Measurements from ENCODE around the gene RCBTB1.
A peak's percentile ranks its signal among the peaks of the same experiment; 100 is the strongest.
"Not testable (repeated sequence)": the region's sequence is repeated elsewhere in the genome, so short reads cannot be mapped to it uniquely, and the experiment has no call there.

Gene RCBTB1

DNA sequence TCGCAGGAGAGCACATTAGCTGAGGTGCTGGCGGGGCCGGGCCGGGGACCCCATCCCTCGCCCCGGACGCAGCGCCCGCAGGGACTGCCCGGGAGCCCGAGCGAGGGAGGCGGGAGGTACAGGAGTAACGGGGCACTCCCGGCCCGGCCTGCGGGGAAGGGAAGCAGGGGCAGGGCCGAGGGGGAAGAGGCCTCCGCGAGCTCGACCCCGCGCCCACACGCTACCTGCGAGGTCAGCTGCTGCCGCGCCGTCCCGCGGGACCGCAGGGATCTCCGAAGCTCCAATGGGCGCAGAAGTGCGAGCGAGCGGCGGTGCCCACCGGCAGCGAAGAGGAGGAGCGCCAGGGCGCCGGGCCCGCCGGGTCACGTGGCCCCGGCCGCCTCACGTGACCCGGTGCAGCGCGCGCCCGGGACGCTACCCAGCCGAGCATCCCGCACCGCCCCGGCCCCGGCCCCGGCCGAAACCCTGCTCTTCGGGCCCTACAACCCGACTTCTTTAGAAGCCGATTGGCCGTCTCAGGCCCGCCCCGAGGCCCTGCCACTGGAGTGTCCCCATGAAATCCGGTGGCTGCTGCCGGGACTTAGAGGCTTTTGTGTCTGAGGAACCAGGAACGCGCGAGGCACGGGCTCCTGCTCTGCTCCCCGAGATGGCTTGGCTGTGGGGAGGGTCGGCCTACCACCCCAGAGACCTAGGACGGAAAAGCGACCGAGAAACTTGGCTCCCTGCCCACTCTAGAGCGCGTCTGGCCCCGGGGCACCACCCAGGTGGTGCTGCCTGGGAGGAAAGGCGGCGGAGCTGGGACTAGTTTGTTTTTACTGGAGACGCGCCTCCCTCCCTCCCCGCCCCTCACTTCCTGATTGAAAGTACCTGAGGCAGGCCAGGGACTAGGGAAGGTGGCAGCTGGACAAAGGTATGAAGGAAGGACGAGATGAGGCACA lies at the start of gene RCBTB1:
Gene RCBTB1, minus strand, starts transcription at position 339 of the 938 bp plus-strand sequence. CDS start 18,279 bp downstream, outside the sequence.
- DNase-seq (ENCODE audit: low spot score) = peak; percentile 98

DNA sequence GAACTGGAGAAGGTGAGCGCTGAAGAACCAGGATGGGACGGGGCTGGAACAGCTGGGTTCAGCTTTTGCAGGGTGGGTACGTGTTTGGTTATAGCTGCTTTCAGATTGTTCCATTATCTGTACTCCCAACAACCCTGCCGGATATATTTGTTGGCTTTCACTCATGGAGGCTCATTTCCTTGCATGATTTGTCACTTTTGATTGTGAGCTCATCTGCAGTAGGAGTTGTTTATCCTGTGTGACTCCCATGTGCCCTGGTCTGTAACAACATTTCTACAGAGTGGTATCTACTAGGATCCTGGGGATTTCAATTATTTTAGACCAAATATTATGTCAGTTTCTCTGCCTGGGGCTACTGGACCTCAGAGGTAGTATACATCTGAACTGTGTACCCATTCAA lies 48.4 kb upstream of the RCBTB1 start:
- no peak for DNase-seq (ENCODE audit: low spot score)

DNA sequence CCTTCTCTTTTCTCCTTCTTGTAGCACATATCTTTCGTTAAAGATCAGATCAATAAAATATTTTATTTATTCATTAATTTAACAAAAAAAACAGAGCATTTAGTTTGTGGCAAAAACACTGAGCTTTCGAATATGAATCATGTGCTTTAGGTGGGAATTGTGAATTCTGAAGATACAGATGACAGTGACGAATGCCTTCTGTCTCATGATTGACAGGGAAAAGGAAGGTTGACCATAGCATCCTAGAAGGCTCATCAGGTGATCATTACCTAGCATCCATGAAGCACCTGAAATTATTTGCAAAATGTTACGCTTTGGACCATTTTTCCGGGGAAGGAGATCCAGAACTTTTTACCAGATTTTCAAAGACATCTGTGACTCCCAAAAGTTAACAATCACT lies 46.8 kb upstream of the RCBTB1 start:
- DNase-seq (ENCODE audit: low spot score) = no peak

DNA sequence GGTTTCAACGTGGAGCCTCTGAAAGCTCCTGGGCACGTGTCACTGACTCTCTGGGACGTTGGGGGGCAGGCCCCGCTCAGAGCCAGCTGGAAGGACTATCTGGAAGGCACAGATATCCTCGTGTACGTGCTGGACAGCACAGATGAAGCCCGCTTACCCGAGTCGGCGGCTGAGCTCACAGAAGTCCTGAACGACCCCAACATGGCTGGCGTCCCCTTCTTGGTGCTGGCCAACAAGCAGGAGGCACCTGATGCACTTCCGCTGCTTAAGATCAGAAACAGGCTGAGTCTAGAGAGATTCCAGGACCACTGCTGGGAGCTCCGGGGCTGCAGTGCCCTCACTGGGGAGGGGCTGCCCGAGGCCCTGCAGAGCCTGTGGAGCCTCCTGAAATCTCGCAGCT lies 45.2 kb upstream of the RCBTB1 start:
- no peak for DNase-seq (ENCODE audit: low spot score)

DNA sequence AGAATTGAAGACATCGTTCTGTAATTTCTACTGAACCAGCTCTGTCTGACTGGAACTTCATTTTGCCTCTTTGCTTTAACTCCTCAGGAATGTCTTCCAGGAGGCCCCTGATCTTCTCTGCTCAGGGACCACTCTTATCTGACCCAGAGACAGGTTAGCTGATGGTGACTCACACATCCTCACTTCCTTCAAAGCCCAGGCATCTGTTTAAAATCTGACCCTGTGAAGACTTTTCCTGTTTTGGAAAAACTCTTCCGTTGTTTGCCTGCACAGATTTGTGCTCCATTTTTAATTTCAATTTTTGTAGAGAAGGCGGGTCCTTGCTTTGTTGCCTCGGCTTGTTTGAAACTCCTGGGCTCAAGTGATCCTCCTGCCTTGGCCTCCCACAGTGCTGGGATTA lies 44.6 kb upstream of the RCBTB1 start:
- no peak for DNase-seq (ENCODE audit: low spot score)

DNA sequence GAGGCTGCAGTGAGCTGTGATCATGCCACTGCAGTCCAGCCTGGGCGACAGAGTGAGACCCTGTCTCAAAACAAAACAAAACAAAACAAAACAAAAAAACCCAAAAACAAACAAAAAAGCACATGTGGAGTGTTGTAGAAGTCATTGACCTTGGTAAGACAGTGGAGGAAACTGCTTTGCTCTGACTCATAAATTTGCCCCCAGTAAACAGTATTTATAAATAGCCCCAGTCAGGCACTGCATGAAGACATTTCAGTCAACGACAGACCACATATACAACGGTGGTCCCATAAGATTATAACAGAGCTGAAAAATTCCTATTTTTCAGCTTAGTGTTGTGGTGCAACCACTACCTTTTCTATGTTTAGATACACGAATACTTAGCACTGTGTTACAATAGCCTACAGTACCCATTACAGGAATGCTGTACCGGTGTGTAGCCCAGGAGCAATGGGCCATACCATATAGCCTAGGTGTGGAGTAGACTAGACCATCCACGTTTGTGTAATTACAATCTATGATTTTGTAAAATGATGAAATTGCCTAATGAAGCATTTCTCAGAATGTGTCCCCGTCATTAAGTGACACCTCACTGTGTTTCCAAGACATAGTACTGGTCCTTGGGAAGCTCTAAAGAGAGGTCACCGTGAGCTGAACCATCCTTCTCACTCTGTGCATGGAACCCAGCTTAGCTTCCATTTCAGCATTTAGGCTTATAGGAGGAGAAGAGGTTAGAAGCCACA lies 44.0 kb upstream of the RCBTB1 start:
- no peak for DNase-seq (ENCODE audit: low spot score)

DNA sequence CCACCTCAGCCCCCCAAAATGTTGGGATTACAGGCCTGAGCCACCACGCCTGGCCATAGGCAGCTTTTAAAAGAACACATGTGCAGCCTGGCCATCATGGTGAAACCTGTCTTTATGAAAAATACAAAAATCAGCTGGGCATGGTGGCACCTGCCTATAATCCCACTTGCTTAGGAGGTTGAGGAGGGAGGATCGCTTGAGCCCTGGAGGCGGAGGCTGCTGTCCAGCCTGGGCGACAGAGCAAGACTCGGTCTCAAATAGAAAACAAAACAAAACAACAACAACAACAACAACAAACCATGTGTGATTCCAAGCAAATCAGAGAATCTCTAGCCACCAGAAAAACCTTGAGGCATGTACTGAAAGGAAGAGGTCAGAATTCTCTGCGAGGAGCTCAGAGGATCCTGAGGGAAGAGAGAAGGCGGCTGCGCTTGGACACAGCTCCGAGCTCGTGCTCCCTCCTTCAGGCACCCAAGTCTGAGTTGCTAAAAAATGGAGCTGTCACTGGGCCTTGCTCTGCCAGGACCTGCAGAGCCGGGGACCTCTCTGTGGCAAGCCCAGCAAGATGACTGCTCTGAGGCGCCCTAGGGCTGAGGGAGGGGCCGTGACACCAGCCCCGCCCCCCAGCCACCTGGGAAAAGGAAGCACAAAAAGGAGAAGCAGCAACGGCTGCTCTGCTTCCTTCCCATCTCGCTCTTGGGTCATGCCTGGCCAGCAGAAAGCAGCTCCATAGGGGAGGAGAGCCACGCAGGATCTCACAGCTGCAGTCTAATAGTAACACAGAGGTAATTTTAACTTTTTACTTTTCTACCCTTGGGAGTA lies 42.7 kb upstream of the RCBTB1 start, which contains the start of gene ARL11:
Gene ARL11, plus strand, starts transcription at position 677 of the 822 bp plus-strand sequence. CDS start 1,941 bp downstream, outside the sequence.
- DNase-seq (ENCODE audit: low spot score) = no peak

DNA sequence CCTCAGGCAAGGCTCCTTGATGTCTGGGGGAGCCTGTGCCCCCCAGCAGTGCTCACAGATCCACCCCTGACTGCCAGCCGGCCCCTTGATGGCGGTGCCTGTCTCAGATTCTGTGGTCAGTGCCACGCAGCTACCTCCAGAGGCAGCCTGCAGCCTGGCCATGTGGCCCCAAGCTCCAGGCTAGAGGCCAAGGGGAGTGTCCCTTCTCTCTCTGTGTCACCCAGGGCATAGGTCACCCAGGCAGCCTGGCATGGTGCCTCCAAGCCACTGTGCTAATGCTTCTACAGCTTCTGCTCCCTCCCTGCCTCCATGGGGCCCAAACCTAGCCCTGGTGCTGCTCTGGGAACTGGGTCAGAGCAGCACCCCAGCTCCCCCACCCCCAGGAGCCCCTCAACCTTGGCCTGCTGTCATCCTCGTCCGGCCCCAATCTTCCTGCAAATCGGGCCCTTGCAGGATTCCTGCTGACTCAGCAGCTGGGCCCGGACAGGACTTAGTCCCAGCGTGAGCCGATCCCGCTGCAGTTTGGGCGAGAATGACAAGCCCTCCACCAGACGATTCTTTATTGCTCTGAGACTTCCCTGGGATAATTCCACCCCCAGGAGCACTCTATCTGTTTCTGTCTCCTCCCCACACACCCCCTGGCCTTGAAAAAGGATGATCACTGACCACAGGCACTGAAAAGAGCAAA lies 40.2 kb upstream of the RCBTB1 start:
- no peak for DNase-seq (ENCODE audit: low spot score)

DNA sequence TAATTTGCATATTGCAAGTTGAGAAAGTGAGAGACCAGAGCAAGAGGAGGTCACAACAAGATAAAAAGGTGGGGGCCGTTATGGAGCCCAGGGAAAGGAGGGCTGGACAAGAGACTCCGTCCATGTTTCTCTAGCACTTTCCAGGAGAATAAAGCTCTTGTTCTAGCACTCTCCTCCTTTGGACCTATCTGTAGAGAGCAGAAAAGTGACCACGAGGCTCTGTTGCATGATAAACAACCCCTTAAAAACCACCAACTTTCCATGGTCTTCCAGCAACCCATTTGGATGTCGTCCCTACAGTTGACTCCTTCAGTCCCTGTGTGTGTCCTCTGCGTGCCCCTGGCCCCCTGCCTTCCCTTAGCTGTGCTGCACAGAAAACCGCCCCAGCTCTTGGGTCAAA lies 38.9 kb upstream of the RCBTB1 start:
- no peak for DNase-seq (ENCODE audit: low spot score)

DNA sequence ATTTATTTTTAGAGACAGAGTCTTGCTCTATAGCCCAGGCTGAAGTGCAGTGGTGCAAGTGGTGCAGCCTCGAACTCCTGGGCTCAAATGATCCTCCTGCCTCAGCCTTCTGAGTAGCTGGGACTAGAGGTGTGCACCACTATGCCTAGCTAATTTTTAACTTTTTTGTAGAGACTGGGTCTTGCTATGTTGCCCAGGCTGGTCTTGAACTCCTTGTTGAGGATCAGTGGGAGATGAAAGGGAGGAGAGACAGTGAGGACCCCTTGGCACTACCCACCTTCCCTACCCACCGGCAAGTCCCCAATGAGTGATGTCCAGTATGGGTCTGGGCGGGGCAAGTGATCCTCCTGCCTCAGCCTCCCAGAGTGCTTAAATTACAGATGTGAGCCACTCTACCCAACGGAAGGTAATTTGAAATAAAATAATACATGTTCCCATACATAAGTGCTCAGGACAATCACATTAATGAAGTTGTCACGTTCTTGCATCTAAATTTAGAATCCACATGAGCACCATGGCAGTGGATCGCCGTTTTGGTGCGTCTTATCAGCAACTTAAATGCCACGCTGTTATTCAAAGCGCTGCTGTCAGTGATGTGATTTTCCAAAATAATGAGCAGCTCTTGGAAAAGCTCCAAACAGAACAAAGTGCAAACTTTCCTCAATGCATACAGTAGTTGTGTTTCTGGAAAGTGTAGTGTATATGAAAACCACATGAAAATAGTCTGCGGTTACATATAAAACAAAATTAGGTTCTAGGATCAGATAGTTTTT lies 37.0 kb upstream of the RCBTB1 start:
- no peak for DNase-seq (ENCODE audit: low spot score)

DNA sequence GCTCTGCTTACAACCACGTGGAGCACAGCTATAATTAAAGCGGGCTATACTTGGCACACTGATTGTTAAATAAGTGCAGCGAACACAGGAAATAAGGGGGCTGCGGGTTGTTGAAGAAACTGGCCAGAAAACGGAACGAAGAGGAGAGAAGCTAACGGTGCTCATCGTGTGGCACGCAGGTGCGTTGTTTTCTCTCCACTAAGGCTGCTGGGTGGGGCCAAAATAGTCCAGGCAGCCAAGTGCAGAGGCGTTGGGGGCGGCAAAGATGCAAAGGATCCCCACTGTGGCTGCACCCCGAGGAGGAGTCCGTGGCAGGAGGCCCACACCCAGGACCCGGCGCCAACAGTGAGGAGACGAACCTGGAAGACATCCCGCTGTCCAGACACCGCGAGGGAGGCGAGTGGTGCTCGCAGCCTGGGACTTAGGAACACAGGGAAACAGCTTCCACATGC lies 34.8 kb upstream of the RCBTB1 start:
- no peak for DNase-seq (ENCODE audit: low spot score)

DNA sequence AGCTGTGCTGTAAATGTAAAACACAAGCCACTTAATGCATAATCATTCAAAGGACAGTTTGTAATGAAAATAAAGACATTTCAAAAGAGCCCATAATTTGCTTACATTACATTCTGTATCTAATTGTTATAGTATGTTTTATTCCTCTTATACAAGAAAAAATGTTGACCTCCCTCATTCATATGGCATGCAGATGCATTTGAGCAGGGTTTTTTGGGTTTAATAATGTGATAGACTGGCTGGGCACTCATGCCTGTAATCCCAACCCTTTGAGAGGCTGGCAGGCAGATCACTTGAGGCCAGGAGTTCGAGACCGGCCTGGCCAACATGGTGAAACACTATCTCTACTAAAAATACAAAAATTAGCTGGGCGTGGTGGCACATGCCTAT lies 31.3 kb upstream of the RCBTB1 start:
- DNase-seq (ENCODE audit: low spot score) = no peak

DNA sequence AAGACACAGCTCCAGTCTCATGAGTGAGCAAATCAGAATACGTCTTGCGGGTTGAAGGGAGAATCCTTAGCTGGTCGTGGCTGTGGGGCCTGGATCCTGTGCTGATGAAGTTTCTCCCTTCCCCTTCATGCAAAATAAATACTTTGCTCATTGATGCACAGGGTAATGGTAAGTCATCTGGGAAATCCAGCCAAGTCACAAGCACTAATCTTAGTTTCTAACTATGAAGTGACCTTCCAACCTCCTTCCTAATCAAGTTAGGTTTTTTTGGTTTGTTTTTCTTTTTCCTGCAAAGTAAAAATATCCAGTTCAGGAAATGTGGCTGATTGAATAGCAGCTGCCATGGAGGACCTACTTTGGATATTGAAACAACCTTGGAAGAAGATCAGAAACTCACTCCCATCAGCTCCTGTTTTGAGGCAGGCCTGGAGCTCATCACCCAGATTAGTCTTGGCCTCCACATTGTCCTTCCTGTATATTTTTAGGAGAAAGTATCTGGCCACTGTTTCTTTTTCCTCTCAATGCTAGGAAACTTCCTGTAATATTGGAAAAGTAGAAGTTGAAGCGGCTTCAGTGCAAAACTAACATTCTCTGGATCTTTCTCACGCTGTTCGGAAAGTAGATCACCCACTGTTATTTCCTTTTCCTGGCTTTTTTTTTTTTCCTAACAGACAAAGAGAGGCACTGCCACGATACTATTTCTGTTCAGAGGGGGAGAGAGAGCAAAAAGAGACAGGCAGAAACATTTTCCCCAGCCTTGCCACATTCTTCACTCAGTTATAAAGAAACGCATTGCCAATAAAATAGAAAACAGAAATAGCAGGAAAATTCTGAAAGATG lies 30.7 kb upstream of the RCBTB1 start:
- no peak for DNase-seq (ENCODE audit: low spot score)

DNA sequence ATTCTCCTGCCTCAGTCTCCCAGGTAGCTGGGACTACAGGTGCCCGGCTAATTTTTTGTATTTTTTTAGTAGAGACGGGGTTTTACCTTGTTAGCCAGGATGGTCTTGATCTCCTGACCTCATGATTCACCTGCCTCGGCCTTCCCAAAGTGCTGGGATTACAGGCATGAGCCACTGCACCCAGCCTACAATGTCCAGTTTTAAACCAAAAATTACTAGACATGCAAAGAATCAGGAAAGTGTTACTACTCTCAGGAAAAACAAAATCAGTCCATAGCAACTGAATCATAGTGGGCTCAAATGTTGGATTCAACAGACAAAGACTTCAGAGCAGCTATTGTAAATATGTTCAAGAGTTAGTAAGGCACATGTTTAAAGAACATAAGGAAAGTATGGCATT lies 26.7 kb upstream of the RCBTB1 start:
- not testable (repeated sequence) for DNase-seq (ENCODE audit: low spot score)

DNA sequence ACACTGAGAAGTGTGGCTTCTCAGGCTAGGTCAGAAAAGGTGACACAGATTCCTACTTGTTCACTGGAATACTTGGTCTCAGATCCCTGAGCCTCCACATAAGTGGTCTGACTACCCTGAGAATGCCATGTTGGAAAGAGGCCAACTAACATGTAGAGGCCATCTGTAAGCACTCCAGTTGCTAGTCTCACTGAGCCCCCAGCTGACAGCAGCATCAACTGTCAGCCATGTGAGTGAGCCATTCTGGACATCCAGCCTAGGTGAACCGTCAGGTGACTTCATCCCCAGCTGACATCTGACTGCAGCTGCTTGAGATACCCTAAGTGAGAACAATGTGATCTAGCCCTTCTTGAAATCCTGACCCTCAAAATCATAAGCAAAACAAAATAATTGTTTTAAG lies 24.8 kb upstream of the RCBTB1 start:
- no peak for DNase-seq (ENCODE audit: low spot score)

DNA sequence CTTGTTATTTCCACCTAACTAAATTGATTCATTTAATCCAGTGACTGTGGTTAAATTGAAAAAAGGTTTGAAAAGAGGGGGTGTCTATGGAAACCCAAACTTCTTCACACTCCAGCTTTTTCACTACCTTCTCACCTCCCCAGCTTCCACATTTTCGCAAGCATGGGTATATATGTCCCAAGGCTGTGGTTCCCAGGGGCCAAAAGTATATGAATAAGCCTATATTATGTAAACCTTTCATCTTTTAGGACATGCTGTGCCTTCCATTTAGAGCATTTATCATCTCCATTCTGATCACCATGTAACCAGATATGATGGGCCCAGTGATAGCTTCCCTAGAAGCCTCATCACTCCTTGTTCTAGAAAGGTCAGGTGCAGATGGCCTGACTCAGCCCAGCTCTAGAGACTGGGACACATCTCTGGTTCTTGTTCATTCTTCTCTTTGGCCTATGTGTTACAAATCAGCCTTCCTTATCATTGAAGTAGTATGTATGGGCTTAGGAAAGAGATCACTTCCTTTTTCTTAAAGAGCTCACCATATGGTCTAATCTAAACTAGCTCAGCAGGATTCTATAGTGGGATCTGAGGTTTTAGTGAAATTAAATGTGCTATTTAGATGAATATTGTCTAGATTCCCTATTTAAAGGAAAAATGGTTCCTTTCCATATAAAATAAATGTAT lies 23.4 kb upstream of the RCBTB1 start:
- DNase-seq (ENCODE audit: low spot score) = no peak

DNA sequence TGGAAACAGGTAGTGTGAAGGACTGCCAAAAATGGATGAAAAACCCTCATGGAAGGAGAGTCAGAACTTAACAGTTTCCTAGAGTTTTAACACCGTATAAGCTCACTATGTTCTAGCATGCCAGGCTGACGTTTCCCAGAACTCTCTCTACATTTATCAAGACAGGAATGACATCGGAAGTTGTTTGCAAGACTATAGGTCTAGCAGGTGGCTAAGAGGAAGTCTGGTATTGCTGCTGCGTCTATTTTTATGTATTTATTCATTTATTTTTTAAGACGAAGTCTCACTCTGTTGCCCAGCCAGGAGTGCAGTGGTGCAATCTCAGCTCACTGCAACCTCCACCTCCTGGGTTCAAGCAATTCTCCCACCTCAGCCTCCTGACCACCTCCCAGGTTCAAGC lies 22.4 kb upstream of the RCBTB1 start:
- DNase-seq (ENCODE audit: low spot score) = no peak

DNA sequence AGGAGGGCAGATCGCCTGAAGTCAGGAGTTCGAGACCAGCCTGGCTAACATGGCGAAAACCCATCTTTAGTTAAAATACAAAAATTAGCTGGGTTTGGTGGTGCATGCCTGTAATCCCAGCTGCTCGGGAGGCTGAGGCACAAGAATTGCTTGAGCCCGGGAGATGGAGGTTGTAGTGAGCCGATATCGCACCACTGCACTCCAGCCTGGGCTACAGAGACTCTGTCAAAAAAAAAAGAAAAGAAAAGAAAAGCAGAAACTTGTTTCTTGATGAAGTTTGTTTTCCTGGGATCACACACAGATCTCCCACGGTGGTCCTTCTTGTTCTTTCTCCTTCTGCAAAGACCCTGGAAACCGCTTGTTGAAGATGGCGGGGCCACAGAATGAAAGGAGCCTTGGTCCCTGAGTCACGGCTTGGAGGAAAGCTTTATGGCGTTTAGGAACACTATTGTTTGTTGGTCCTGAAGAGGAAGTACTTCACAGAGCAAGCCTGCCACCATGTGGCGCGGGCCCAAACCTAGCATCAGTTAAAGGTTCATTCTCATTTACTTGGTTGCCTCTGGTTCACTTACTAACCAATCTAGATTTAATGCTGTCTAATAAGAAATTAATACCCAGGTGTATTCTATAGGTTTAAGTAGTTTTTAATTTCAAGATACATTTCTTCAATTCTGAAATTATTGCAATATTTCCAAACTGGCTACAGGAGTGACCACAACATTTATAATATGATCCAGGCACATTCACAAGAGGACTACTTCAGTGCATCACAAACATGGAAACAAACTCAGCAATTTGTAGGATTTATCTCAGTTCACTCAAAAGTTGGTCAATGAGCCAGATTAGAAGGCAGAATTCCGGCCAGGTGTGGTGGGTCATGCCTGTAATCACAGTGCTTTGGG lies 21.6 kb upstream of the RCBTB1 start:
- DNase-seq (ENCODE audit: low spot score) = peak; percentile 84
